ENCODE data around the gene DGUOK. TPM values are rescaled to one million over a fixed set of nuclear protein-coding genes. Genes with fewer than 3 reads are reported as not detected.

Gene DGUOK
- total RNA-seq, 1 experiment from 2014 or later, result 100 TPM

- no peak for ATAC-seq
- no peak overlapping the region for H3K4me2 ChIP-seq (ENCODE audit: low read length)
- H3K27ac ChIP-seq (ENCODE audit: low read depth, low read length), result no peak overlapping the region
- H3K9me3 ChIP-seq (ENCODE audit: control insufficient read depth in 1 of 2, insufficient read depth in 1 of 2, low read depth in 1 of 2, low read length in 2 of 2), result no peaks in the 10 kb centered on the region
- H3K36me3 ChIP-seq (ENCODE audit: control insufficient read depth in 1 of 2, insufficient read depth in 2 of 2, low read length in 2 of 2), result peaks cover 26 to 36% of the 10 kb centered on the region in 2 experiments
- peaks cover 84% of the 10 kb centered on the region for H3K79me2 ChIP-seq (ENCODE audit: insufficient read depth, low read length)
- H3K4me1 ChIP-seq (ENCODE audit: control insufficient read depth in 1 of 2, insufficient read depth in 2 of 2, low read length in 2 of 2), result no peaks in the 10 kb centered on the region
- intact Hi-C loops (cut with micrococcal nuclease), result no loop called here
- H2AFZ ChIP-seq (ENCODE audit: low read depth, low read length, poor library complexity, severe bottlenecking), result no peak overlapping the region
- ChIA-PET POLR2A (no interaction called here), RAD21 (ENCODE audit: low non-redundant PET in 1 of 2, low total read pairs in 2 of 2, uncharacterized antibody in 2 of 2, unreplicated experiment in 2 of 2) (no interaction called here), CTCF (no interaction called here)
- TF ChIP-seq EZH2phosphoT487 (IDR thresholded peaks at IDR 0.05; ENCODE audit: borderline replicate concordance), result no peak
- no peak for TF ChIP-seq SRF (IDR thresholded peaks at IDR 0.05; ENCODE audit: low read depth)
- TF ChIP-seq ATF3 (IDR thresholded peaks at IDR 0.05), result no peak
- no peak for TF ChIP-seq ZNF274 (IDR thresholded peaks at IDR 0.05; ENCODE audit: low read depth, low read length)
- no peak for TF ChIP-seq ZBTB33 (IDR thresholded peaks at IDR 0.05; ENCODE audit: extremely low read depth, insufficient replicate concordance, low read length)
- no peak for TF ChIP-seq CTCF (IDR thresholded peaks at IDR 0.05 in 2 of 3, conservative IDR thresholded peaks at IDR 0.05 in 1 of 3; ENCODE audit: borderline replicate concordance in 1 of 3, insufficient read depth in 1 of 3, low read depth in 2 of 3, low read length in 2 of 3)
- no peak for TF ChIP-seq YY1 (IDR thresholded peaks at IDR 0.05; ENCODE audit: extremely low read depth, insufficient replicate concordance, low read depth, low read length)
- no peak for TF ChIP-seq RAD21 (IDR thresholded peaks at IDR 0.05; ENCODE audit: low read depth)
- no peak for TF ChIP-seq CEBPB (IDR thresholded peaks at IDR 0.05; ENCODE audit: low read depth)
- no peak for TF ChIP-seq EZH2 (IDR thresholded peaks at IDR 0.05)
- TF ChIP-seq SP1 (IDR thresholded peaks at IDR 0.05; ENCODE audit: low read depth), result no peak
- no peak for TF ChIP-seq MAX (IDR thresholded peaks at IDR 0.05)
- no peak for TF ChIP-seq ELF1 (IDR thresholded peaks at IDR 0.05; ENCODE audit: borderline replicate concordance, low read depth)
- no peak for TF ChIP-seq CBX3 (IDR thresholded peaks at IDR 0.05; ENCODE audit: low read depth)
- no peaks in the 10 kb centered on the region for H3K9me2 ChIP-seq (ENCODE audit: insufficient read depth)
- H3K4me3 ChIP-seq (replicated peaks in 1 of 2; ENCODE audit: low read depth in 1 of 2, low read length in 2 of 2), result no peak overlapping the region
- no peaks in the 10 kb centered on the region for H3K27me3 ChIP-seq (ENCODE audit: insufficient read depth, low read length)
- no TSS peak for BruUV-seq (replicated peaks)
- H4K20me1 ChIP-seq (ENCODE audit: insufficient read depth), result 0 out of 2 replicates have a peak, but pooled peaks cover 2% of the 10 kb centered on the region
- no peak overlapping the region for H3K9ac ChIP-seq (ENCODE audit: low read length)
- DNase-seq (ENCODE audit: low read depth, low spot score), result no peak
Measured at GRCh38 chr2:73944714-73945113, 18.0 kb downstream of the DGUOK start.

Measured in HCT116 (cell line).